Left ventricle myocardium inferior (tissue), 1 donor: Measurements from ENCODE around the gene CTDSPL2. TPM values are rescaled to one million over a fixed set of nuclear protein-coding genes. Genes with fewer than 3 reads are reported as not detected.
A peak's percentile ranks its signal among the peaks of the same experiment; 100 is the strongest.
"Not testable (repeated sequence)": the region's sequence is repeated elsewhere in the genome, so short reads cannot be mapped to it uniquely, and the experiment has no call there.

Experiments
- DNase-seq: peaks from one replicate; pipeline ENCODE4 v3.0.0-alpha.2; 2020
- H3K27ac ChIP-seq: fragments of 200-600 bp; replicated peaks from 2 replicates; pipeline ENCODE4 v1.8.0; 2021
- H3K27me3 ChIP-seq: fragments of 200-600 bp; 2 replicates; pipeline ENCODE4 v1.8.0; 2021; ENCODE audit warnings: low read depth
- H3K36me3 ChIP-seq: fragments of 200-600 bp; 2 replicates; pipeline ENCODE4 v1.8.0; 2021
- H3K4me1 ChIP-seq: fragments of 200-600 bp; 2 replicates; pipeline ENCODE4 v1.8.0; 2021
- H3K4me3 ChIP-seq: fragments of 200-600 bp; 2 replicates; pipeline ENCODE4 v1.8.0; 2021; ENCODE audit warnings: mild to moderate bottlenecking, moderate library complexity
- H3K9me3 ChIP-seq: fragments of 200-600 bp; replicated peaks from 2 replicates; pipeline ENCODE4 v1.8.0; 2021
- CTCF ChIP-seq: fragments of 200-600 bp; IDR thresholded peaks from 2 replicates; pipeline ENCODE4 v1.8.0; 2021; ENCODE audit warnings: antibody characterized with exemption, mild to moderate bottlenecking, borderline replicate concordance
- intact Hi-C: fragments of 100-400 bp; cut with micrococcal nuclease; formaldehyde crosslinking; loops from one replicate; pipeline ENCODE4 v1.11.0; 2022
- total RNA-seq: library from RNA; stranded (reverse); fragmentation: NEBNext Ultra II Directional; extraction: Animal tissue kit (Norgen Biotek cat#: 25700); gene quantifications from one replicate; pipeline ENCODE4 v1.2.1, GENCODE V29; 2021
- donor health status: DM: no; HTN: yes; CAD: no; lungs with severe emphysema.

The CTDSPL2 gene
- total RNA-seq, 1 donor from 2014 or later = 14.7 TPM

- Histone ChIP-seq H3K36me3 (peaks cover 9% of the 10 kb centered on the region), H3K4me1 (peaks cover 4% of the 10 kb centered on the region), H3K4me3 (no peak overlapping the region), H3K9me3 (no peaks in the 10 kb centered on the region), H3K27me3 (no peaks in the 10 kb centered on the region), H3K27ac (no peak overlapping the region)
- TF ChIP-seq CTCF = no peak
- intact Hi-C loops = no loop called here
- no peak for DNase-seq
Observed at GRCh38 chr15:44529864-44530604, 102.6 kb downstream of the CTDSPL2 start.

- H3K36me3 ChIP-seq = peaks cover 8% of the 10 kb centered on the region
Observed at GRCh38 chr15:44530653-44531052, 103.2 kb downstream of the CTDSPL2 start.

GRCh38 chr15:44532275-44532674 is 104.8 kb downstream of the CTDSPL2 start:
- H3K4me3 ChIP-seq, H3K27me3 ChIP-seq, H3K9me3 ChIP-seq, DNase-seq, H3K27ac ChIP-seq, intact Hi-C loops, H3K36me3 ChIP-seq: not testable (repeated sequence)
- peaks cover 23% of the 10 kb centered on the region for H3K4me1 ChIP-seq

More at GRCh38 chr15:44530653-44531052, 103.2 kb downstream of the CTDSPL2 start:
- H3K27me3 ChIP-seq = no peaks in the 10 kb centered on the region
- H3K9me3 ChIP-seq = no peaks in the 10 kb centered on the region
- TF ChIP-seq CTCF = no peak
- peaks cover 10% of the 10 kb centered on the region for H3K4me1 ChIP-seq
- intact Hi-C loops = no loop called here
- no peak overlapping the region for H3K27ac ChIP-seq
- no peak overlapping the region for H3K4me3 ChIP-seq
- DNase-seq = no peak

- Histone ChIP-seq H3K27me3 (no peaks in the 10 kb centered on the region), H3K4me1 (peaks cover 27% of the 10 kb centered on the region), H3K27ac (no peak overlapping the region), H3K4me3 (no peak overlapping the region), H3K9me3 (no peaks in the 10 kb centered on the region), H3K36me3 (peaks cover 2% of the 10 kb centered on the region)
- intact Hi-C loops = no loop called here
- TF ChIP-seq CTCF = no peak
- no peak for DNase-seq
Observed at GRCh38 chr15:44532689-44533088, 105.3 kb downstream of the CTDSPL2 start.

GRCh38 chr15:44535092-44535491 is 107.7 kb downstream of the CTDSPL2 start:
- Histone ChIP-seq H3K27ac (no peak overlapping the region), H3K4me1 (peaks cover 46% of the 10 kb centered on the region), H3K9me3 (no peaks in the 10 kb centered on the region), H3K27me3 (no peaks in the 10 kb centered on the region), H3K4me3 (peak overlapping the region; percentile 92), H3K36me3 (peaks cover 4% of the 10 kb centered on the region)
- intact Hi-C loops = no loop called here
- TF ChIP-seq CTCF = no peak
- no peak for DNase-seq

- peaks cover 4% of the 10 kb centered on the region for H3K36me3 ChIP-seq
- intact Hi-C loops = no loop called here
- no peaks in the 10 kb centered on the region for H3K9me3 ChIP-seq
- TF ChIP-seq CTCF = no peak
- H3K4me3 ChIP-seq = peak overlapping the region; percentile 92
- H3K4me1 ChIP-seq = peaks cover 49% of the 10 kb centered on the region
- DNase-seq = no peak
- no peaks in the 10 kb centered on the region for H3K27me3 ChIP-seq
- peak overlapping the region; percentile 95 for H3K27ac ChIP-seq
Observed at GRCh38 chr15:44535523-44536301, 108.3 kb downstream of the CTDSPL2 start.
